Kidney epithelial cell (primary cell): Measurements from ENCODE around the gene TMC1. TPM values are rescaled to one million over a fixed set of nuclear protein-coding genes. Genes with fewer than 3 reads are reported as not detected.

ENCODE experiments used
- DNase-seq: peaks from one replicate; pipeline ENCODE4 v3.0.0-alpha.2; 2010; ENCODE audit warnings: low read depth
- H3K27me3 ChIP-seq: 2 replicates; pipeline ENCODE4 v1.6.0; 2011; ENCODE audit warnings: low read length; ENCODE audit not compliant: control insufficient read depth, insufficient read depth
- H3K36me3 ChIP-seq: 2 replicates; pipeline ENCODE4 v1.5.1; 2011; ENCODE audit warnings: low read length; ENCODE audit not compliant: control insufficient read depth, insufficient read depth
- H3K4me3 ChIP-seq: 2 replicates; pipeline ENCODE4 v1.5.1; 2011; ENCODE audit warnings: low read depth, mild to moderate bottlenecking, control low read depth, low read length
- total RNA-seq: library from RNA; depleted of rRNA; stranded (reverse); fragments of >200 nt; gene quantifications from 2 replicates; pipeline ENCODE4 v1.2.3, GENCODE V29; 2015
- TF ChIP-seq, protein P1 (sequence below): IDR thresholded peaks from 2 replicates; pipeline ENCODE4 v1.5.1; 2011; ENCODE audit warnings: mild to moderate bottlenecking, moderate library complexity, low read length, control low read depth, inconsistent platforms; ENCODE audit not compliant: insufficient read depth, poor library complexity, severe bottlenecking

The TMC1 gene
- total RNA-seq, 1 donor from 2014 or later, result not detected

GRCh38 chr9:72749276-72749675 lies 227.9 kb downstream of the TMC1 start:
- DNase-seq, result peak; percentile 56
- Histone ChIP-seq H3K36me3 (no peaks in the 10 kb centered on the region), H3K27me3 (no peaks in the 10 kb centered on the region), H3K4me3 (no peak overlapping the region)
- TF ChIP-seq, protein P1, sequence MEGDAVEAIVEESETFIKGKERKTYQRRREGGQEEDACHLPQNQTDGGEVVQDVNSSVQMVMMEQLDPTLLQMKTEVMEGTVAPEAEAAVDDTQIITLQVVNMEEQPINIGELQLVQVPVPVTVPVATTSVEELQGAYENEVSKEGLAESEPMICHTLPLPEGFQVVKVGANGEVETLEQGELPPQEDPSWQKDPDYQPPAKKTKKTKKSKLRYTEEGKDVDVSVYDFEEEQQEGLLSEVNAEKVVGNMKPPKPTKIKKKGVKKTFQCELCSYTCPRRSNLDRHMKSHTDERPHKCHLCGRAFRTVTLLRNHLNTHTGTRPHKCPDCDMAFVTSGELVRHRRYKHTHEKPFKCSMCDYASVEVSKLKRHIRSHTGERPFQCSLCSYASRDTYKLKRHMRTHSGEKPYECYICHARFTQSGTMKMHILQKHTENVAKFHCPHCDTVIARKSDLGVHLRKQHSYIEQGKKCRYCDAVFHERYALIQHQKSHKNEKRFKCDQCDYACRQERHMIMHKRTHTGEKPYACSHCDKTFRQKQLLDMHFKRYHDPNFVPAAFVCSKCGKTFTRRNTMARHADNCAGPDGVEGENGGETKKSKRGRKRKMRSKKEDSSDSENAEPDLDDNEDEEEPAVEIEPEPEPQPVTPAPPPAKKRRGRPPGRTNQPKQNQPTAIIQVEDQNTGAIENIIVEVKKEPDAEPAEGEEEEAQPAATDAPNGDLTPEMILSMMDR, result no peak

- TF ChIP-seq, protein P1, result no peak
- Histone ChIP-seq H3K27me3 (no peaks in the 10 kb centered on the region), H3K36me3 (no peaks in the 10 kb centered on the region), H3K4me3 (no peak overlapping the region)
- no peak for DNase-seq
Observed at GRCh38 chr9:72751541-72751940, 230.1 kb downstream of the TMC1 start.

DNA sequence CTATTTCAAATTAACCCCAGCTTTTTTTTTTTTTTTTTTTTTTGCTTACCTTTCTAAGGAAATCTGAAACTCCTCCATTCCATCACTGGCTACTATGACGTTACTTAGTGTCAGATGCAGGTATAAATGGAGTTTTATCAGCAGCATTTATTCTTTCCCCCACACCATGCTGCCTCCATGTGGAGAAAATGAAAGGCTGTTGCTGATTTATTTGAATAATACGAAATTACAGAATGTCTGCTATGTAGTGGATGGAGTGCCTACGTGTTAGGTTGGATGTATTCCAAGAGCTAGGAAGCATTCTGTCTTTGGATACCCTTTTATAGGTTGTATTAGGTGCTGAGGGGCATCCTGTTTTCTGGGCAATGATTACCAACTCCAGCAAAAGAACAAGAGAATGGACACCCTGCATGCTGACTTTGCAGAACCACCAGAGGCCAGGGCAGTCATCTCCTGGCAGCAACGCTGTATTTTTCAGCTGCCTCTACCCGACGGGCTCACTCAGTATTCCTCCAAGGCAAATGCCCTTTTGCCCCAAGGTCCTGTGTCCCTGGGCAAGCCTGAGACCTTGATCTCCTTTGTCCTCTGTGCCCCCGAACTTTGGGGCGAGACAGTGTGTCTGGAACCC lies 232.0 kb downstream of the TMC1 start:
- no peaks in the 10 kb centered on the region for H3K36me3 ChIP-seq
- TF ChIP-seq, protein P1, result peak; percentile 43
- H3K4me3 ChIP-seq, result no peak overlapping the region
- DNase-seq, result no peak
- H3K27me3 ChIP-seq, result no peaks in the 10 kb centered on the region

- no peak for DNase-seq
- Histone ChIP-seq H3K4me3 (no peak overlapping the region), H3K27me3 (no peaks in the 10 kb centered on the region), H3K36me3 (no peaks in the 10 kb centered on the region)
- TF ChIP-seq, protein P1, result no peak
Observed at GRCh38 chr9:72755836-72756235, 234.4 kb downstream of the TMC1 start.

- H3K4me3 ChIP-seq, result no peak overlapping the region
- DNase-seq, result no peak
- H3K27me3 ChIP-seq, result no peaks in the 10 kb centered on the region
- no peaks in the 10 kb centered on the region for H3K36me3 ChIP-seq
- TF ChIP-seq, protein P1, result no peak
Observed at GRCh38 chr9:72758944-72759343, 237.5 kb downstream of the TMC1 start.

GRCh38 chr9:72763022-72763421 lies 241.6 kb downstream of the TMC1 start:
- TF ChIP-seq, protein P1, result no peak
- no peaks in the 10 kb centered on the region for H3K36me3 ChIP-seq
- H3K27me3 ChIP-seq, result no peaks in the 10 kb centered on the region
- DNase-seq, result no peak
- H3K4me3 ChIP-seq, result no peak overlapping the region
